HepG2 (cell line): ENCODE data around the gene B4GALT5. TPM values are rescaled to one million over a fixed set of nuclear protein-coding genes. Genes with fewer than 3 reads are reported as not detected.

ENCODE experiments used
- ATAC-seq: fragments of 200-7000 bp; cut with Tn5 transposase; 3 replicates; pipeline ENCODE4 v1.9.1; 2020; ENCODE audit warnings: mild to moderate bottlenecking, moderate library complexity
- BruUV-seq: library from RNA; stranded (reverse); fragments of 400-500 nt; replicated peaks from 2 replicates; lab custom pipeline; 2021; lab: Mats Ljungman, UMichigan
- CTCF ChIA-PET: fragments of 300-600 bp; formaldehyde crosslinking; extraction: SDS; loops from one replicate; lab custom pipeline; 2021; ENCODE audit warnings: low total read pairs, inconsistent platforms, low intra/inter-chr PET ratio; lab: Yijun Ruan, JAX
- POLR2A ChIA-PET: fragments of 350-600 bp; sonication (Branson Sonifier 250); formaldehyde crosslinking; loops from one replicate; lab custom pipeline; 2020; ENCODE audit warnings: antibody characterized with exemption, inconsistent platforms; lab: Yijun Ruan, JAX
- DNase-seq: peaks from one replicate; pipeline ENCODE4 v3.0.0-alpha.2; 2015; ENCODE audit warnings: low spot score
- FAIRE-seq: peaks from 3 replicates; lab custom pipeline; 2011; peaks lifted over from hg19 to GRCh38; lab: Jason Lieb, UNC
- H2AFZ ChIP-seq: one replicate; pipeline ENCODE4 v1.6.1; 2011; ENCODE audit warnings: low read length, inconsistent platforms
- H3K27ac ChIP-seq: fragments of 300-600 bp; 3 replicates; pipeline ENCODE4 v1.8.0; 2011; ENCODE audit warnings: mixed run types, mild to moderate bottlenecking, mixed read lengths, low read length, inconsistent platforms; ENCODE audit not compliant: insufficient read depth; ENCODE audit errors: extremely low read length
- H3K27me3 ChIP-seq, 2 experiments: fragments of 200-600 bp in 1 of 2; 2 replicates in 1 of 2; 3 replicates in 1 of 2; pipeline versions ENCODE4 v1.6.0 to v1.8.0; 2011; ENCODE audit warnings: low read length in 2 of 2, mild to moderate bottlenecking in 2 of 2, moderate library complexity in 2 of 2, inconsistent platforms in 1 of 2; ENCODE audit not compliant: insufficient read depth in 2 of 2, control insufficient read depth in 1 of 2
- H3K36me3 ChIP-seq, 2 experiments: fragments of 200-600 bp in 1 of 2; replicated peaks in 1 of 2; 2 replicates in 1 of 2; 3 replicates in 1 of 2; pipeline versions ENCODE4 v1.5.1 to v1.8.0; 2011; ENCODE audit warnings: low read length in 2 of 2, inconsistent platforms in 1 of 2; ENCODE audit not compliant: insufficient read depth in 2 of 2, control insufficient read depth in 1 of 2
- H3K4me1 ChIP-seq: 2 replicates; pipeline ENCODE4 v1.5.1; 2012; ENCODE audit warnings: low read length, inconsistent platforms; ENCODE audit not compliant: insufficient read depth
- H3K4me2 ChIP-seq: 2 replicates; pipeline ENCODE4 v1.6.0; 2011; ENCODE audit warnings: low read depth, low read length, inconsistent platforms
- H3K4me3 ChIP-seq, 3 experiments: fragments of 200-600 bp in 1 of 3; sonication (generic), shearing (Covaris generic) in 1 of 3; replicated peaks in 1 of 3; 2 replicates each; pipeline ENCODE4 v1.5.1; 2011 to 2016; ENCODE audit warnings: low read length in 3 of 3, inconsistent platforms in 2 of 3, low read depth in 2 of 3, mild to moderate bottlenecking in 2 of 3, control low read depth in 1 of 3, mixed read lengths in 1 of 3; ENCODE audit not compliant: insufficient read depth in 1 of 3
- H3K79me2 ChIP-seq: one replicate; pipeline ENCODE4 v1.6.1; 2011; ENCODE audit warnings: low read length, inconsistent platforms; ENCODE audit not compliant: insufficient read depth
- H3K9ac ChIP-seq: 2 replicates; pipeline ENCODE4 v1.6.0; 2011; ENCODE audit warnings: mild to moderate bottlenecking, low read depth, low read length, inconsistent platforms; ENCODE audit not compliant: insufficient read depth
- H3K9me3 ChIP-seq: 2 replicates; pipeline ENCODE4 v1.5.1; 2012; ENCODE audit warnings: mild to moderate bottlenecking, low read length
- H4K20me1 ChIP-seq: 2 replicates; pipeline ENCODE4 v1.6.0; 2011; ENCODE audit warnings: inconsistent platforms, mild to moderate bottlenecking, low read length, moderate library complexity; ENCODE audit not compliant: insufficient read depth
- CBX1 ChIP-seq: IDR thresholded peaks from one replicate; pipeline ENCODE4 v1.6.1; 2016; ENCODE audit warnings: antibody characterized with exemption, low read depth
- CHD4 ChIP-seq: fragments of 200-600 bp; sonication (generic); IDR thresholded peaks from 2 replicates; pipeline ENCODE4 v1.7.0; 2017; ENCODE audit warnings: mild to moderate bottlenecking, low read length, borderline replicate concordance
- EEA1 ChIP-seq: sonication (generic); formaldehyde crosslinking; IDR thresholded peaks from 2 replicates; pipeline ENCODE4 v1.5.1; 2020; ENCODE audit warnings: mild to moderate bottlenecking, missing genetic modification reagents, borderline replicate concordance
- HDAC6 ChIP-seq: fragments of 200-600 bp; sonication (generic); IDR thresholded peaks from 2 replicates; pipeline ENCODE4 v1.7.0; 2017; ENCODE audit warnings: mild to moderate bottlenecking, antibody characterized with exemption, low read length, low read depth
- HNRNPH1 ChIP-seq: fragments of 200-400 bp; formaldehyde crosslinking; optimal IDR thresholded peaks from 2 replicates; pipeline ENCODE3; 2017; ENCODE audit warnings: mild to moderate bottlenecking, low read depth, low read length
- KAT8 ChIP-seq: IDR thresholded peaks from 2 replicates; pipeline ENCODE4 v1.6.1; 2016; ENCODE audit warnings: missing genetic modification reagents, missing compliant biosample characterization
- MIER3 ChIP-seq: IDR thresholded peaks from 2 replicates; pipeline ENCODE4 v1.6.1; 2016; ENCODE audit warnings: missing compliant biosample characterization, borderline replicate concordance
- NCOA1 ChIP-seq: sonication (generic); formaldehyde crosslinking; IDR thresholded peaks from 2 replicates; pipeline ENCODE4 v1.9.0; 2021; ENCODE audit warnings: missing genetic modification reagents
- ONECUT2 ChIP-seq: sonication (generic); formaldehyde crosslinking; IDR thresholded peaks from 2 replicates; pipeline ENCODE4 v1.4.0; 2020; ENCODE audit warnings: missing genetic modification reagents
- PHB2 ChIP-seq: fragments of 450-650 bp; IDR thresholded peaks from 2 replicates; pipeline ENCODE4 v1.6.1; 2018; ENCODE audit not compliant: partially characterized antibody
- SIX4 ChIP-seq: sonication (generic); formaldehyde crosslinking; IDR thresholded peaks from 2 replicates; pipeline ENCODE4 v1.4.0; 2020; ENCODE audit warnings: missing genetic modification reagents
- THAP11 ChIP-seq: IDR thresholded peaks from 2 replicates; pipeline ENCODE4 v1.6.1; 2016; ENCODE audit warnings: missing biosample characterization, missing genetic modification reagents
- THAP8 ChIP-seq: sonication (generic); formaldehyde crosslinking; IDR thresholded peaks from 2 replicates; pipeline ENCODE4 v1.5.1; 2020; ENCODE audit warnings: missing genetic modification reagents, mild to moderate bottlenecking, borderline replicate concordance
- ZBTB1 ChIP-seq: sonication (generic); formaldehyde crosslinking; IDR thresholded peaks from 2 replicates; pipeline ENCODE4 v1.4.0; 2020; ENCODE audit warnings: missing genetic modification reagents, borderline replicate concordance
- ZBTB25 ChIP-seq: IDR thresholded peaks from 2 replicates; pipeline ENCODE4 v1.6.1; 2018; ENCODE audit warnings: missing genetic modification reagents
- ZFP1 ChIP-seq: IDR thresholded peaks from 2 replicates; pipeline ENCODE4 v1.6.1; 2016
- ZFP36L2 ChIP-seq: sonication (generic); formaldehyde crosslinking; IDR thresholded peaks from 2 replicates; pipeline ENCODE4 v1.4.0; 2020; ENCODE audit warnings: missing genetic modification reagents
- ZNF121 ChIP-seq: sonication (generic); formaldehyde crosslinking; IDR thresholded peaks from 2 replicates; pipeline ENCODE4 v1.5.0; 2020; ENCODE audit warnings: mild to moderate bottlenecking, missing genetic modification reagents
- ZNF124 ChIP-seq: sonication (generic); formaldehyde crosslinking; IDR thresholded peaks from 2 replicates; pipeline ENCODE4 v1.4.0; 2020; ENCODE audit warnings: missing genetic modification reagents
- ZNF30 ChIP-seq: sonication (generic); formaldehyde crosslinking; IDR thresholded peaks from 2 replicates; pipeline ENCODE4 v1.5.0; 2020; ENCODE audit warnings: mild to moderate bottlenecking, missing genetic modification reagents
- ZNF644 ChIP-seq: IDR thresholded peaks from 2 replicates; pipeline ENCODE4 v1.6.1; 2016; ENCODE audit warnings: low read depth
- ZNF768 ChIP-seq: sonication (generic); formaldehyde crosslinking; IDR thresholded peaks from 2 replicates; pipeline ENCODE4 v1.4.0; 2020; ENCODE audit warnings: missing genetic modification reagents
- WGBS: methylation state at CpG from one replicate; pipeline ENCODE4 v1.1.6; 2017; ENCODE audit warnings: low lambda C conversion rate; 5-methylcytosine and 5-hydroxymethylcytosine counted together
- in situ Hi-C: cut with HindIII; loops from 2 replicates; pipeline ENCODE4 v1.10.0; 2017; ENCODE audit warnings: low pct_unique_long_range_greater_than_20kb; ENCODE audit not compliant: extremely low pct_ligation_motif_present
- intact Hi-C: fragments of 100-400 bp; cut with micrococcal nuclease; formaldehyde crosslinking; loops from one replicate; pipeline ENCODE4 v1.10.0; 2022; ENCODE audit not compliant: unreplicated experiment
- polyA plus RNA-seq, 8 experiments: library from polyadenylated mRNA; depleted of rRNA in 3 of 8; stranded (reverse) in 7 of 8; unstranded in 1 of 8; fragments of >200 nt; fragmentation: Illumina TruSeq in 4 of 8; extraction: Trizol in 4 of 8; gene quantifications; 2 replicates each; pipeline versions ENCODE4 v1.2.1 to v1.2.3, GENCODE V29; 2011 to 2016; ENCODE audit warnings: low read depth in 4 of 8, missing spikeins in 1 of 8, mixed read lengths in 1 of 8; ENCODE audit not compliant: insufficient read depth in 1 of 8
- total RNA-seq, 5 experiments: library from RNA; depleted of rRNA; stranded (reverse); fragments of >200 nt; fragmentation: Illumina TruSeq; extraction: Trizol; gene quantifications; 2 replicates each; pipeline ENCODE4 v1.2.3, GENCODE V29; 2016; ENCODE audit warnings: low read depth in 1 of 5

Gene B4GALT5
- total and polyA plus RNA-seq, 2 of the 13 experiments (the other 11 are each of a cell fraction or from before 2014, with no cell fraction given): 27.3 to 30.9 TPM

DNA sequence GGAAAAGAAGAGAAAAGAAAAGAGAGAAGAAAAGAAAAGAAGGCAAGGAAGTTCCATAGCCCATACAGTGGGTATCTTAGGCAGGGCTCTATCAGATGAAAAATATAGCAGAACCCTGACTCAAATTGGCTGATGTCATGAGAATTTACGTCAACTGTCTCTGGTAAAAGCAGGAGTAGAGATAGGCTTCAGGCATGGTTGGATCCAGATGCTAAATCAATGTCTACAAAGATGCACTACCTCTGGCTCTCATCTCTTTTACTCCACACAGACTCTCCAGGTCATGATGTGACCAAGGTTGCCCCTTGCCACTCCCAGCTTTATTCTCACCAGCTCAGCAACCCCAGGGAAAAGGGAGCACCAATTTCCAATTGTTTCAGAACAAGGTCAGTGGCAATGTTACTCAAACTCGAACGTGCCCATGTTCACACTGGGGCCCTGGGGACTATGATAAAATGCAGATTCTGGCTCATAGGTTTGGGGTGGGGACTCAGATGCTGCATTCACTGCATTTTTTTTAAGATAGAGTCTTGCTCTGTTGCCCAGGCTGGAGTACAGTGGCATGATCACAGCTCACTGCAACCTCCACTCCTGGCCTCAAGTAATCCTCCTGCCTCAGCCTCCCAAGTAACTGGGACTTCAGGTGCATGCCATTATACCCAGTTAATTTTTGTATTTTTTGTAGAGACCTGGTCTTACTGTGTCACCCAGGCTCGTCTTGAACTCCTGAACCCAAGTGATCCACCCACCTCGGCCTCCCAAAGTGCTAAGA lies 112.3 kb downstream of the B4GALT5 start (continued):
- 0 out of 2 replicates have a peak, but pooled peaks have one; percentile 2 for TF ChIP-seq NCOA1 (CRISPR knock-in tag)
- TF ChIP-seq ZNF121 (CRISPR knock-in tag): no peak
- no peak for TF ChIP-seq MIER3 (CRISPR knock-in tag)
- TF ChIP-seq SIX4 (CRISPR knock-in tag): no peak
- TF ChIP-seq ZBTB25 (CRISPR knock-in tag): no peak
- TF ChIP-seq ONECUT2 (CRISPR knock-in tag): no peak

DNA sequence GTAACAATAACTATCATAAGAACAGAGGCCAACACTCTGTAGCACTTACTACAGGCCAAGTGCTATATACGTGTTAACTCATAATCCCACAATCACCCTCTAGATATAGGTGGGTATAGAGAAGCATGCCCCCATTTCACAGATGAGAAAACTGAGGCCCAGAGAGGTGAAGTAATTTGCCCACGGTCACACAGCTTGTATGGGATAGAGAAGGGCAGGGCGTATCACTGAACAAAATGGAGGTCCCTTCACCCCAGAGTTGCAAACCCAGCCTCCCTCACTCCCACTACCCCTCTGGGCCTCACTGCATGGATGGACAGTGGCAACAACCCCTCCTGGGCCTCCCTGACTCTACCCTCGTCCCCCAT lies 113.9 kb downstream of the B4GALT5 start:
- no peaks in the 10 kb centered on the region for H4K20me1 ChIP-seq
- intact Hi-C loops (loop anchor here (1.0 to 10.0 kb wide), 2 partner anchors 15 to 265 kb away; no protein-coding TSS in a partner anchor), in situ Hi-C loops (no loop called here)
- no peak for FAIRE-seq
- H3K4me2 ChIP-seq: peak overlapping the region; percentile 96
- H3K9me3 ChIP-seq: no peaks in the 10 kb centered on the region
- DNase-seq: no peak
- no peaks in the 10 kb centered on the region for H3K27me3 ChIP-seq
- H3K36me3 ChIP-seq: no peaks in the 10 kb centered on the region
- no peak for ATAC-seq
- H3K4me1 ChIP-seq: peaks cover 87% of the 10 kb centered on the region
- BruUV-seq: no TSS peak
- CTCF ChIA-PET: interaction anchor here (1.2 kb wide), 2 partner anchors 9 to 58 kb away, joined by 3 to 4 read pairs; no protein-coding TSS in a partner anchor
- peak overlapping the region; percentile 72 for H3K27ac ChIP-seq
- H2AFZ ChIP-seq: no peak overlapping the region
- POLR2A ChIA-PET: interaction anchor here (0.5 to 6.8 kb wide), 9 partner anchors 9 to 552 kb away, joined by 3 to 126 read pairs (median 7); no protein-coding TSS in a partner anchor
- peak overlapping the region; percentile 43 to 73 (median 56) for H3K4me3 ChIP-seq
- H3K9ac ChIP-seq: peak overlapping the region; percentile 71
- no peaks in the 10 kb centered on the region for H3K79me2 ChIP-seq
- WGBS: 64% methylated on average over 4 of the region's 4 CpGs
- TF ChIP-seq EEA1 (CRISPR knock-in tag): peak; percentile 42; the same call in 1 of the 2 replicates
- TF ChIP-seq ZFP1 (CRISPR knock-in tag): no peak
- TF ChIP-seq THAP11 (CRISPR knock-in tag): no peak; the same call in 1 of the 2 replicates
- TF ChIP-seq ZBTB1: no peak
- TF ChIP-seq THAP8 (CRISPR knock-in tag): 0 out of 2 replicates have a peak, but pooled peaks have one; percentile 38
- TF ChIP-seq ZFP36L2 (CRISPR knock-in tag): no peak
- no peak for TF ChIP-seq PHB2
- no peak for TF ChIP-seq HNRNPH1
- no peak; the same call in 1 of the 2 replicates for TF ChIP-seq ZNF30 (CRISPR knock-in tag)
- peak; percentile 86 for TF ChIP-seq CBX1
- peak; percentile 96 for TF ChIP-seq ZNF768 (CRISPR knock-in tag)
- TF ChIP-seq KAT8 (CRISPR knock-in tag): no peak
- TF ChIP-seq CHD4: peak; percentile 84
- TF ChIP-seq ZNF124 (CRISPR knock-in tag): no peak
- 0 out of 2 replicates have a peak, but pooled peaks have one; percentile 28 for TF ChIP-seq ZNF644
- TF ChIP-seq HDAC6: no peak
